Neural progenitor cell (in vitro differentiated cells): Measurements from ENCODE around the gene CCNB1IP1.

Source experiments
- CTCF ChIP-seq: fragments of 200-600 bp; sonication (generic); IDR thresholded peaks from 2 replicates; pipeline ENCODE4 v1.5.1; 2017; ENCODE audit warnings: antibody characterized with exemption, mild to moderate bottlenecking
- EZH2 ChIP-seq: fragments of 200-600 bp; sonication (generic); IDR thresholded peaks from 2 replicates; pipeline ENCODE4 v1.6.1; 2017; ENCODE audit warnings: antibody characterized with exemption, mild to moderate bottlenecking, moderate library complexity
- EZH2phosphoT487 ChIP-seq: fragments of 200-600 bp; sonication (generic); IDR thresholded peaks from 2 replicates; pipeline ENCODE4 v1.6.1; 2017; ENCODE audit warnings: antibody characterized with exemption

GRCh38 chr14:20382526-20382925 lies 49.4 kb upstream of the CCNB1IP1 start:
- TF ChIP-seq CTCF (no peak), EZH2 (no peak), EZH2phosphoT487 (no peak)
